ENCODE measurements around the gene SLC39A10. TPM values are rescaled to one million over a fixed set of nuclear protein-coding genes. Genes with fewer than 3 reads are reported as not detected.

Gene SLC39A10
- total RNA-seq, 1 donor from 2014 or later = 62.0 TPM

- DNase-seq (ENCODE audit: low spot score) = no peak
- no peaks in the 10 kb centered on the region for H3K36me3 Mint-ChIP-seq (ENCODE audit: low read depth, unreplicated experiment)
- TF ChIP-seq, protein P1, sequence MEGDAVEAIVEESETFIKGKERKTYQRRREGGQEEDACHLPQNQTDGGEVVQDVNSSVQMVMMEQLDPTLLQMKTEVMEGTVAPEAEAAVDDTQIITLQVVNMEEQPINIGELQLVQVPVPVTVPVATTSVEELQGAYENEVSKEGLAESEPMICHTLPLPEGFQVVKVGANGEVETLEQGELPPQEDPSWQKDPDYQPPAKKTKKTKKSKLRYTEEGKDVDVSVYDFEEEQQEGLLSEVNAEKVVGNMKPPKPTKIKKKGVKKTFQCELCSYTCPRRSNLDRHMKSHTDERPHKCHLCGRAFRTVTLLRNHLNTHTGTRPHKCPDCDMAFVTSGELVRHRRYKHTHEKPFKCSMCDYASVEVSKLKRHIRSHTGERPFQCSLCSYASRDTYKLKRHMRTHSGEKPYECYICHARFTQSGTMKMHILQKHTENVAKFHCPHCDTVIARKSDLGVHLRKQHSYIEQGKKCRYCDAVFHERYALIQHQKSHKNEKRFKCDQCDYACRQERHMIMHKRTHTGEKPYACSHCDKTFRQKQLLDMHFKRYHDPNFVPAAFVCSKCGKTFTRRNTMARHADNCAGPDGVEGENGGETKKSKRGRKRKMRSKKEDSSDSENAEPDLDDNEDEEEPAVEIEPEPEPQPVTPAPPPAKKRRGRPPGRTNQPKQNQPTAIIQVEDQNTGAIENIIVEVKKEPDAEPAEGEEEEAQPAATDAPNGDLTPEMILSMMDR (IDR thresholded peaks at IDR 0.05; ENCODE audit: unreplicated experiment) = no peak
- no peak overlapping the region for H3K27ac Mint-ChIP-seq (ENCODE audit: unreplicated experiment)
- no peaks in the 10 kb centered on the region for H3K4me1 Mint-ChIP-seq (ENCODE audit: unreplicated experiment)
- H3K27me3 Mint-ChIP-seq (ENCODE audit: unreplicated experiment) = no peaks in the 10 kb centered on the region
- H3K9me3 Mint-ChIP-seq (ENCODE audit: unreplicated experiment) = no peaks in the 10 kb centered on the region
- no peak overlapping the region for H3K4me3 Mint-ChIP-seq (ENCODE audit: unreplicated experiment)
Observed at GRCh38 chr2:195758846-195759245, 101.8 kb downstream of the SLC39A10 start.

GRCh38 chr2:195759877-195760276, 102.9 kb downstream of the SLC39A10 start:
- no peak for DNase-seq (ENCODE audit: low spot score)

DNA sequence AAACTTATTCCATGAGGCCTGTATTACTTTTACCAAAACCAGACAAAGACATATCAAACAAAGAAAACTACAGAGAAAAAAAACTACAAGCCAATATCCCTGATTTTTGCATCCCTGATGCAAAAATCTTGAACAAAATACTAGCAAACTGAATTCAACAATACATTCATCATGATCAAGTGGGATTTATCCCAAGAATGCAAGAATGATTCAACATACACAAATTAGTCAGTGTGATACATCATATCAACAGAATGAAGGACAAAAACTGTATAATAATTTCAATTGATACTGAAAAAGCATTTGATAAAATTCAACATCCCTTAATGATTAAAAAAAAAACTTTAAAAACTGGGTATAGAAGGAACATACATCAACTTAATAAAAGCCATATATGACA, 106.8 kb downstream of the SLC39A10 start:
- no peak for DNase-seq (ENCODE audit: low spot score)
- Mint-ChIP-seq H3K27me3 (ENCODE audit: unreplicated experiment) (peaks cover 1% of the 10 kb centered on the region), H3K36me3 (ENCODE audit: low read depth, unreplicated experiment) (no peaks in the 10 kb centered on the region), H3K4me1 (ENCODE audit: unreplicated experiment) (no peaks in the 10 kb centered on the region), H3K27ac (ENCODE audit: unreplicated experiment) (no peak overlapping the region), H3K9me3 (ENCODE audit: unreplicated experiment) (no peaks in the 10 kb centered on the region), H3K4me3 (ENCODE audit: unreplicated experiment) (no peak overlapping the region)
- TF ChIP-seq, protein P1 (IDR thresholded peaks at IDR 0.05; ENCODE audit: unreplicated experiment) = no peak

More at GRCh38 chr2:195759877-195760276, 102.9 kb downstream of the SLC39A10 start:
- H3K27me3 Mint-ChIP-seq (ENCODE audit: unreplicated experiment) = no peaks in the 10 kb centered on the region
- H3K4me1 Mint-ChIP-seq (ENCODE audit: unreplicated experiment) = no peaks in the 10 kb centered on the region
- no peak overlapping the region for H3K4me3 Mint-ChIP-seq (ENCODE audit: unreplicated experiment)
- H3K27ac Mint-ChIP-seq (ENCODE audit: unreplicated experiment) = no peak overlapping the region
- H3K9me3 Mint-ChIP-seq (ENCODE audit: unreplicated experiment) = no peaks in the 10 kb centered on the region
- H3K36me3 Mint-ChIP-seq (ENCODE audit: low read depth, unreplicated experiment) = no peaks in the 10 kb centered on the region
- TF ChIP-seq, protein P1 (IDR thresholded peaks at IDR 0.05; ENCODE audit: unreplicated experiment) = no peak

DNA sequence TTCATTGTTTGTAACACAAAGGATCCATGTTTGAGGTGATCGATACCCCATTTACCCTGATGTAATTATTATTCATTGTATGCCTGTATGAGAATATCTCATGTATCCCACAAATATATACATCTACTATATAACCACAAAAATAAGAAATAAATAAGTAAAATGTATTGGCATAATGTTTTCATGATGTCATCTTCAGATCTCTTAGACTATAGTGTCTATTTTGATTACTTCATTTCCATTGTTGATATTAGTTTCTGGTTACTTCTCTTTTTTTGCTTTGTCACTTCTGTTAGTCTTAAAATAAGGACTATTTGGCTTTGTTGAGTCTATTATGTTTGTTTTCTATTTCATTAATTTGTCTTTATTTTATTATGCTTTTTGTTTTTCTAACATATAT, 109.7 kb downstream of the SLC39A10 start:
- Mint-ChIP-seq H3K27me3 (ENCODE audit: unreplicated experiment) (peaks cover 3% of the 10 kb centered on the region), H3K4me1 (ENCODE audit: unreplicated experiment) (no peaks in the 10 kb centered on the region), H3K36me3 (ENCODE audit: low read depth, unreplicated experiment) (no peaks in the 10 kb centered on the region), H3K27ac (ENCODE audit: unreplicated experiment) (no peak overlapping the region), H3K4me3 (ENCODE audit: unreplicated experiment) (no peak overlapping the region), H3K9me3 (ENCODE audit: unreplicated experiment) (no peaks in the 10 kb centered on the region)
- DNase-seq (ENCODE audit: low spot score) = no peak
- TF ChIP-seq, protein P1 (IDR thresholded peaks at IDR 0.05; ENCODE audit: unreplicated experiment) = no peak

GRCh38 chr2:195768431-195768830, 111.4 kb downstream of the SLC39A10 start:
- no peaks in the 10 kb centered on the region for H3K9me3 Mint-ChIP-seq (ENCODE audit: unreplicated experiment)
- no peaks in the 10 kb centered on the region for H3K4me1 Mint-ChIP-seq (ENCODE audit: unreplicated experiment)
- H3K36me3 Mint-ChIP-seq (ENCODE audit: low read depth, unreplicated experiment) = no peaks in the 10 kb centered on the region
- no peak overlapping the region for H3K27ac Mint-ChIP-seq (ENCODE audit: unreplicated experiment)
- H3K27me3 Mint-ChIP-seq (ENCODE audit: unreplicated experiment) = peaks cover 3% of the 10 kb centered on the region
- H3K4me3 Mint-ChIP-seq (ENCODE audit: unreplicated experiment) = no peak overlapping the region
- no peak for DNase-seq (ENCODE audit: low spot score)
- TF ChIP-seq, protein P1 (IDR thresholded peaks at IDR 0.05; ENCODE audit: unreplicated experiment) = no peak
